ENCODE measurements around the gene SLC35B1.

The SLC35B1 gene

GRCh38 chr17:49664706-49665211 lies 43.0 kb downstream of the SLC35B1 start:
- DNase-seq = no peak

DNA sequence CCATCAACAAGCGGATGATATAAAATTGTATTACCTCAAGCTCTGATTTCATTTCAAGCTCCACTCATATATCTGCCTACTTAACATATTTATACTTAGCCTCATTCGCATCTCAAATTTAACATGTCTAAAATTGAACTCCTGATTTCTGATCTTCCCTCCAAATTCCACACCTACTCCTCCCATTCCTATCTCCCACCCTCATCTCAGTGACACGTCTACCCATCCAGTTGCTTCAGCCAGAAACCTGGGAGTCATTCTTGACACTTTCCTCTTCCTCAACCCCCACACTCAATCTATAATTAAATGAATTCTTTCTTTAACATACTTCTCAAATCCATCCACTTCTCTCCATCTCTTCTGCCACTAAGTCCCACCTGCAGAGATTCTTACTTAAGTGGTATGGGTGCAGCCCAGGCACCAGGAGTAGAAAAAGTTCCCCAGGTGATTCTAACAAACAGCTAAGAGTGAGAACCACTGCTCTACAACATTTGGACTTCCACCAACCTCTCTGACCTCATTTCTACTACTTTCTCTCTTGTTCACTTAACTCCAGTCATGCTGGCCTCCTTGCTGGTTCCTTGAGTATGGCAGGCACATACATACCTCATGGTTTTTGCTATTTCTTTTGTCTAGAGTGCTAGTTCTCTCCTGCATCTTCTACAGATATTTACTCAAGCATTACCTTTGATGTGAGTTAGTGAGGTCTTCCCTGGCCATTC lies 47.9 kb downstream of the SLC35B1 start:
- DNase-seq = no peak

- no peak for DNase-seq
Observed at GRCh38 chr17:49656247-49656646, 51.5 kb downstream of the SLC35B1 start.
